Left hindlimb (tissue), 1 donor: ENCODE results near the gene ZNF12.

Experiments
- DNase-seq: peaks from one replicate; pipeline ENCODE4 v3.0.0-alpha.2; 2018

ZNF12 gene

DNA sequence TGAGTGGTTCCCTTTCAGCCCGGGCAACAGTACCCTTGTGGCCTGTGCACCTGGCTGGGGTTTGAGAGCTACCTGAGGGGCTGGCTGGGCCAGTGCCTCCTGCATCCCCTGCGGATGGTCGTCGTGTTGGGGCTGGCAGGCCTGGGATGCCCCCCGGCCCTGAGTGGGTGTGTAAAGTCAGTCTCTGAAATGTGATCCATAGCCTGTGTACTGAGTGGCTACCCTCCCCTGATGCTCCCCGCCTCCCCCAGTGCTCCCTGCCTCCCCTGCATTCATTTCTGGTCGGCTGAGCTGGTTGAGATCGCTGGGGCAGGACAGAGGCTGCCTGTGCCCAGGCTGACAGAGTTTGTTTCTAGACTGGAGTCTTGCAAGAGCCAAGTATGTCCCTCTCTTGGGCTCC, 60.3 kb downstream of the ZNF12 start:
- DNase-seq: peak; percentile 4

DNA sequence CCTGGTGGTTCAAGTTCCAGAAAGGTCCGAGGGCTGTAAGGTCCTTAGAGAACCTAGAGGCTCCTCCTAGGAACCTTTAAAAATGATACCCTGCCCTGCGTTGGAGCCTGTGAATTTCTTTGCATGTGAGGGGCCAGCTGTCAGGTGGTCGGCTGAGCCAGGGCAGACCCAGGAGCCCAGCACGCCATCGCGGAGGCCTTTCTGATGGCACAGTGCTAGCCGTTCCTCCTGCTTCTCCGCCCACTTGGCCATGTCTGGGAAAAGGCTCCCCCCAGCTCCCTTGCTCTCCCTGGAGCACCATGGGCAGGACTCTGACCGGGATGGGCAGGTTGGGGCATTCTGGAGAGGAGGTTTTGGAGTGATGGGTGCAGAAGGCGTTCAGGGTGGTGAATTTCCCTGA, 62.0 kb downstream of the ZNF12 start:
- no peak for DNase-seq

GRCh38 chr7:6643915-6644625, 62.7 kb downstream of the ZNF12 start:
- DNase-seq: no peak

GRCh38 chr7:6642861-6643640, 63.7 kb downstream of the ZNF12 start:
- no peak for DNase-seq

DNA sequence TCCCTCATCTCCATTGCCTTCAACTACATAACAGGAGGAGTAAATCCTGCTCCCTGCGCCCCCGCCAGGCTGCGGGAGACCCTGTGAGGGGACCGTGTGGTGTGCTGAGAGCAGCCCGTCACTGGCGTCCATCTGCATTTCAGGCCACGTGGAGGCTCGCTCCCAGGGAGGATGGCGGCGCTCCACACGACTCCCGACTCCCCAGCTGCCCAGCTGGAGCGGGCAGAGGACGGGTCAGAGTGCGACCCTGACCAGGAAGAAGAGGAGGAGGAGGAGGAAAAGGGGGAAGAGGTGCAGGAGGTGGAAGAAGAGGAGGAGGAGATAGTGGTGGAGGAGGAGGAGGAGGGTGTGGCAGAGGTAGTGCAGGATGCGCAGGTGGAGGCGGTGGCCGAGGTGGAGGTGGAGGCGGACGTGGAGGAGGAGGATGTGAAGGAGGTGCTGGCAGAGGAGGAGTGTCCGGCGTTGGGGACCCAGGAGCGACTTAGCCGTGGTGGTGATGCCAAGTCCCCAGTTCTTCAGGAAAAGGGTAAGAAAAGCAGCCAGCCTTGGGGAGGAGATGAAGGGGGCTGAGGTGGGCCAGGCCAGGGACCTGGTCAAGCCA, 64.4 kb downstream of the ZNF12 start:
- DNase-seq: no peak

GRCh38 chr7:6641305-6642035, 65.3 kb downstream of the ZNF12 start:
- no peak for DNase-seq

- DNase-seq: peak; percentile 60
These were observed 66.5 kb downstream of the ZNF12 start for GRCh38 chr7:6640246-6640721.

GRCh38 chr7:6639627-6640026, 67.1 kb downstream of the ZNF12 start:
- DNase-seq: no peak

GRCh38 chr7:6639032-6639431, 67.7 kb downstream of the ZNF12 start:
- DNase-seq: no peak
